BJ (cell line): ENCODE measurements around the gene LRP1B. TPM values are rescaled to one million over a fixed set of nuclear protein-coding genes. Genes with fewer than 3 reads are reported as not detected.

Source experiments
- CTCF ChIA-PET: fragments of 350-600 bp; formaldehyde crosslinking; extraction: SDS; loops from one replicate; lab custom pipeline; 2021; ENCODE audit warnings: antibody characterized with exemption, inconsistent platforms; lab: Yijun Ruan, JAX
- POLR2A ChIA-PET: fragments of 300-600 bp; sonication (Branson Sonifier 250); formaldehyde crosslinking; extraction: SDS; loops from one replicate; lab custom pipeline; 2021; ENCODE audit warnings: antibody characterized with exemption; lab: Charles Lee
- DNase-seq: peaks from one replicate; pipeline ENCODE4 v3.0.0-alpha.2; 2011; ENCODE audit warnings: low read depth
- H3K27me3 ChIP-seq: 2 replicates; pipeline ENCODE4 v1.6.0; 2011; ENCODE audit warnings: low read length; ENCODE audit not compliant: control insufficient read depth, insufficient read depth
- H3K36me3 ChIP-seq: 2 replicates; pipeline ENCODE4 v1.5.1; 2011; ENCODE audit warnings: low read length; ENCODE audit not compliant: control insufficient read depth, insufficient read depth
- H3K4me3 ChIP-seq: 2 replicates; pipeline ENCODE4 v1.5.1; 2011; ENCODE audit warnings: low read depth, mild to moderate bottlenecking, control low read depth, low read length
- CTCF ChIP-seq: IDR thresholded peaks from 2 replicates; pipeline ENCODE4 v1.5.1; 2011; ENCODE audit warnings: low read depth, mild to moderate bottlenecking, control low read depth, inconsistent platforms, low read length, moderate library complexity; ENCODE audit not compliant: insufficient read depth
- polyA plus RNA-seq: library from polyadenylated mRNA; depleted of rRNA; stranded (reverse); fragments of >200 nt; gene quantifications from 2 replicates; pipeline ENCODE4 v1.2.3, GENCODE V29; 2011

The LRP1B gene
- polyA plus RNA-seq, 1 experiment, result 0.04 TPM

GRCh38 chr2:142045641-142046040 lies 85.2 kb downstream of the LRP1B start:
- no peaks in the 10 kb centered on the region for H3K27me3 ChIP-seq
- no peak overlapping the region for H3K4me3 ChIP-seq
- DNase-seq, result no peak
- ChIA-PET POLR2A (no interaction called here), CTCF (no interaction called here)
- no peaks in the 10 kb centered on the region for H3K36me3 ChIP-seq
- no peak for TF ChIP-seq CTCF

- no peaks in the 10 kb centered on the region for H3K36me3 ChIP-seq
- TF ChIP-seq CTCF, result no peak
- H3K4me3 ChIP-seq, result no peak overlapping the region
- H3K27me3 ChIP-seq, result no peaks in the 10 kb centered on the region
- CTCF ChIA-PET, result no interaction called here
- POLR2A ChIA-PET, result no interaction called here
- no peak for DNase-seq
Measured at GRCh38 chr2:142044197-142044596, 86.6 kb downstream of the LRP1B start.

GRCh38 chr2:142042536-142043199 lies 88.1 kb downstream of the LRP1B start:
- no peaks in the 10 kb centered on the region for H3K27me3 ChIP-seq
- no peak for TF ChIP-seq CTCF
- H3K4me3 ChIP-seq, result no peak overlapping the region
- POLR2A ChIA-PET, result no interaction called here
- no peak for DNase-seq
- no peaks in the 10 kb centered on the region for H3K36me3 ChIP-seq
- CTCF ChIA-PET, result no interaction called here

GRCh38 chr2:142041996-142042395 lies 88.8 kb downstream of the LRP1B start:
- POLR2A ChIA-PET, result no interaction called here

GRCh38 chr2:142041105-142041504 lies 89.7 kb downstream of the LRP1B start:
- CTCF ChIA-PET, result no interaction called here

More at GRCh38 chr2:142041996-142042395, 88.8 kb downstream of the LRP1B start:
- CTCF ChIA-PET, result no interaction called here
- no peak overlapping the region for H3K4me3 ChIP-seq
- no peak for TF ChIP-seq CTCF
- H3K27me3 ChIP-seq, result no peaks in the 10 kb centered on the region
- no peak for DNase-seq
- H3K36me3 ChIP-seq, result no peaks in the 10 kb centered on the region

More at GRCh38 chr2:142041105-142041504, 89.7 kb downstream of the LRP1B start:
- H3K27me3 ChIP-seq, result no peaks in the 10 kb centered on the region
- H3K4me3 ChIP-seq, result no peak overlapping the region
- DNase-seq, result no peak
- POLR2A ChIA-PET, result no interaction called here
- H3K36me3 ChIP-seq, result no peaks in the 10 kb centered on the region
- TF ChIP-seq CTCF, result no peak
